ENCODE data around the gene GBP6. TPM values are rescaled to one million over a fixed set of nuclear protein-coding genes. Genes with fewer than 3 reads are reported as not detected.

Gene GBP6
- total RNA-seq, 6 experiments from 2014 or later, result not detected

DNA sequence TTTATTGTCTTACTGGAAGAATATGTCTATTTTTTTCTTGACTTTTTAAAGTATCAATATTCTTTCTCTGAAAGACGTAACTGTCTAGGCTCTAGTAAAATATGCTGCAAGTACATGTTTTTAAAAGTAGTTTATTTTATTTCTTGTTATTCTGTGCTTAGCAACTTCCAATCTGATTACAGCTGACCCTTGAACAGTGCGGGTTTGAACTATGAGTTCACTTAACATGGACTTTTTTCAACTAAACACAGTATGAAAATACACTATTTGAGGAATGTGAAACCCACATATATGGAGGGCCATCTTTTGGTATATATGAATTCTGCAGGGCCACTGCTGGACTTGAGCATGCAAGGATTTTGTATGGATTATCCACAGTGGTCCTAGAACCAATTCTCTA is 26.8 kb downstream of the GBP6 start:
- H3K27ac Mint-ChIP-seq, result no peak overlapping the region

DNA sequence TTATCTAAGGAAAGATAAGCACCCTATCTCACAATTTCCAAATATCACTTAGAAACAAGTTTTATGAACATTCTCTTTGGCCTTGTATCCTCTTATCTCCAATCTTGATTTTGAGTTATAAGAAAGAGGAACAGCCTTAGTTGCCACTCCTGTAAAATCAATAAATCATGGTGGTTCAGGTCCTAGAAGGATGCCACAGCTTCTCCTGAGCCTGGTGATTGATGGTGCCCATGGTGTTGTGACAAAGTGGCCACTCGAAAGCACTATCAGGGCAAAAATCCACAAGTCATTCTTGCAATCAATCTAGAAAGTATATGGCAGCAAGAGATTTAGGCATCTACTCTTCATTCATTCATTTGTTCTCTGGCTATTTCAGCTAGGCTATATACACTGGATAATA is 27.8 kb downstream of the GBP6 start:
- Mint-ChIP-seq H3K27me3 (ENCODE audit: insufficient read depth) (no peaks in the 10 kb centered on the region), H3K36me3 (ENCODE audit: low read depth) (no peaks in the 10 kb centered on the region; the same call in 1 of the 2 replicates), H3K4me1 (ENCODE audit: low read depth) (no peaks in the 10 kb centered on the region), H3K9me3 (peaks cover 22% of the 10 kb centered on the region), H3K27ac (no peak overlapping the region), H3K4me3 (no peak overlapping the region)
- TF ChIP-seq, protein P1, sequence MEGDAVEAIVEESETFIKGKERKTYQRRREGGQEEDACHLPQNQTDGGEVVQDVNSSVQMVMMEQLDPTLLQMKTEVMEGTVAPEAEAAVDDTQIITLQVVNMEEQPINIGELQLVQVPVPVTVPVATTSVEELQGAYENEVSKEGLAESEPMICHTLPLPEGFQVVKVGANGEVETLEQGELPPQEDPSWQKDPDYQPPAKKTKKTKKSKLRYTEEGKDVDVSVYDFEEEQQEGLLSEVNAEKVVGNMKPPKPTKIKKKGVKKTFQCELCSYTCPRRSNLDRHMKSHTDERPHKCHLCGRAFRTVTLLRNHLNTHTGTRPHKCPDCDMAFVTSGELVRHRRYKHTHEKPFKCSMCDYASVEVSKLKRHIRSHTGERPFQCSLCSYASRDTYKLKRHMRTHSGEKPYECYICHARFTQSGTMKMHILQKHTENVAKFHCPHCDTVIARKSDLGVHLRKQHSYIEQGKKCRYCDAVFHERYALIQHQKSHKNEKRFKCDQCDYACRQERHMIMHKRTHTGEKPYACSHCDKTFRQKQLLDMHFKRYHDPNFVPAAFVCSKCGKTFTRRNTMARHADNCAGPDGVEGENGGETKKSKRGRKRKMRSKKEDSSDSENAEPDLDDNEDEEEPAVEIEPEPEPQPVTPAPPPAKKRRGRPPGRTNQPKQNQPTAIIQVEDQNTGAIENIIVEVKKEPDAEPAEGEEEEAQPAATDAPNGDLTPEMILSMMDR (IDR thresholded peaks at IDR 0.05), result no peak
- DNase-seq, result no peak

More for the DNA sequence above, 26.8 kb downstream of the GBP6 start:
- H3K4me3 Mint-ChIP-seq, result no peak overlapping the region
- H3K36me3 Mint-ChIP-seq (ENCODE audit: low read depth), result no peaks in the 10 kb centered on the region; the same call in 1 of the 2 replicates
- peaks cover 15% of the 10 kb centered on the region for H3K9me3 Mint-ChIP-seq
- TF ChIP-seq, protein P1 (IDR thresholded peaks at IDR 0.05), result no peak
- no peaks in the 10 kb centered on the region for H3K27me3 Mint-ChIP-seq (ENCODE audit: insufficient read depth)
- H3K4me1 Mint-ChIP-seq (ENCODE audit: low read depth), result no peaks in the 10 kb centered on the region
- DNase-seq, result no peak

DNA sequence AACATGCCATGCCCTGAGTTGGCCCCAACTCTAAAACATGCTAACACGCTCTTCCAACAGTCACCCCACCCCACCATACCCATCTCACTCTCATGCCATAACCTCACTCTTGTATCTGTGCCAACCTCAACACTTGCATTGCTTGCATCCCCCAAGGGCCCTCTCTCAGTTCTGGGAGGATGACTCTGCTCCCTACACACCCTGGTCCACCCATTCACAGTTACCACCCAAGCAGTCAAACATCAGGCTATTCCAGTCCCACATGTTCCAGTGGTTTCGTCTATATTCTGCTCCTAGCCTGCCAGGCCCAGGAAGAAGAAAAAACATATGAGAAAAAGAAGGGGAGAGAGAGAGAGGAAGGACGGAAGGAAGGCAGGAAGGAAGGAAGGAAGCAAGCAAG is 31.0 kb downstream of the GBP6 start:
- Mint-ChIP-seq H3K27me3 (ENCODE audit: insufficient read depth) (no peaks in the 10 kb centered on the region; the same call in 1 of the 2 replicates), H3K27ac (no peak overlapping the region), H3K4me1 (ENCODE audit: low read depth) (no peaks in the 10 kb centered on the region), H3K9me3 (peaks cover 32% of the 10 kb centered on the region), H3K36me3 (ENCODE audit: low read depth) (no peaks in the 10 kb centered on the region; the same call in 1 of the 2 replicates), H3K4me3 (no peak overlapping the region)
- DNase-seq, result no peak
- TF ChIP-seq, protein P1 (IDR thresholded peaks at IDR 0.05), result no peak

DNA sequence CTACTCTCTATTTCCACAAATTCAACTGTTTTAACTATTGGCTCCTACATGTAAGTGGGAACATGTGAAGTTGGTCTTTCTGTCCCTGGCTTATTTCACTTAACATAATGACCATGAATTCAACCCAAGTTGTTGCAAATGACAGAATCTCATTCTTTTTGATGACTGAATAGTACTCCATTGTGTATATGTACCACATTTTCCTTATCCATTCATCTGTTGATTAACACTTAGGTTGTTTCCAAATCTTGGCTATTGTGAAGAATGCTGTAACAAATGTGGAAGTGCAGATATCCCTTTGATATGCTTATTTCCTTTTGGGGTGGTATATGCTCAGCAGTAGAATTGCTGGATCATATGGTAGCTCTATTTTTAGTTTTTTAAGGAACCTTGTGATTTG is 33.0 kb downstream of the GBP6 start:
- Mint-ChIP-seq H3K27me3 (ENCODE audit: insufficient read depth) (no peaks in the 10 kb centered on the region; the same call in 1 of the 2 replicates), H3K36me3 (ENCODE audit: low read depth) (no peaks in the 10 kb centered on the region; the same call in 1 of the 2 replicates), H3K9me3 (peaks cover 35% of the 10 kb centered on the region), H3K27ac (no peak overlapping the region), H3K4me3 (no peak overlapping the region), H3K4me1 (ENCODE audit: low read depth) (no peaks in the 10 kb centered on the region)
- TF ChIP-seq, protein P1 (IDR thresholded peaks at IDR 0.05), result no peak
- no peak for DNase-seq

DNA sequence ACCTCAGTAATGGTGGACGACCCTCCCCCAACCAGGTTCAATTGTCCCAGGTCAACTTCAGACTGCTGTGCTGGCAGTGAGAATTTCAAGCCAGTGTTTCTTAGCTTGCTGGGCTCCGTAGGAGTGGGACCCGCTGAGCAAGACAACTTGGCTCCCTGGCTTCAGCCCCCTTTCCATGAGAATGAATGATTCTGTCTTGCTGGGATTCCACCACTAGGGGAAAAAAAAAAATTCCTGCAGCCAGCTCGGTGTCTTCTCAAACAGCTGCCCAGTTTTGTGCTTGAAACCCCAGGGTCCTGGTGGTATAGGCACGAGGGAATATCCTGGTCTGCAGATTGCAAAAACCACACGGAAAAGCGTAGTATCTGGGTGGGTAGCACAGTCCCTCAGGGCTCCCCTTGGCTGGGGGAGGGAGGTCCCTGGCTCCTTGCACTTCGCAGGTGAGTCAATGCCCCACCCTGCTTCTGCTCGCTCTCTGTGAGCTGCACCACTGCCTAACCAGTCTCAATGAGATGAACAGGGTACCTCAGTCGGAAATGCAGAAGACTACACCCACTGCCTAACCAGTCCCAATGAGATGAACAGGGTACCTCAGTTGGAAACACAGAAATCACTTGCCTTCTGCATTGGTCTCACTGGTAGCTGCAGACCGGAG is 41.5 kb downstream of the GBP6 start:
- Mint-ChIP-seq H3K27ac (no peak overlapping the region), H3K4me3 (no peak overlapping the region), H3K36me3 (ENCODE audit: low read depth) (no peaks in the 10 kb centered on the region), H3K27me3 (ENCODE audit: insufficient read depth) (peaks cover 1% of the 10 kb centered on the region; the same call in 1 of the 2 replicates), H3K4me1 (ENCODE audit: low read depth) (no peaks in the 10 kb centered on the region), H3K9me3 (peaks cover 13% of the 10 kb centered on the region)
- DNase-seq, result no peak
- TF ChIP-seq, protein P1 (IDR thresholded peaks at IDR 0.05), result no peak

Data from HFFc6 (cell line).